Anterior cingulate cortex (tissue), 58 donors: Measurements from ENCODE around the gene ACSL4.
"Not testable (repeated sequence)": the region's sequence is repeated elsewhere in the genome, so short reads cannot be mapped to it uniquely, and the experiment has no call there.

Source experiments
- DNase-seq, 58 donors: peaks; one replicate each; lab custom pipeline; 2025; lab: John Stamatoyannopoulos, UW

The ACSL4 gene

DNA sequence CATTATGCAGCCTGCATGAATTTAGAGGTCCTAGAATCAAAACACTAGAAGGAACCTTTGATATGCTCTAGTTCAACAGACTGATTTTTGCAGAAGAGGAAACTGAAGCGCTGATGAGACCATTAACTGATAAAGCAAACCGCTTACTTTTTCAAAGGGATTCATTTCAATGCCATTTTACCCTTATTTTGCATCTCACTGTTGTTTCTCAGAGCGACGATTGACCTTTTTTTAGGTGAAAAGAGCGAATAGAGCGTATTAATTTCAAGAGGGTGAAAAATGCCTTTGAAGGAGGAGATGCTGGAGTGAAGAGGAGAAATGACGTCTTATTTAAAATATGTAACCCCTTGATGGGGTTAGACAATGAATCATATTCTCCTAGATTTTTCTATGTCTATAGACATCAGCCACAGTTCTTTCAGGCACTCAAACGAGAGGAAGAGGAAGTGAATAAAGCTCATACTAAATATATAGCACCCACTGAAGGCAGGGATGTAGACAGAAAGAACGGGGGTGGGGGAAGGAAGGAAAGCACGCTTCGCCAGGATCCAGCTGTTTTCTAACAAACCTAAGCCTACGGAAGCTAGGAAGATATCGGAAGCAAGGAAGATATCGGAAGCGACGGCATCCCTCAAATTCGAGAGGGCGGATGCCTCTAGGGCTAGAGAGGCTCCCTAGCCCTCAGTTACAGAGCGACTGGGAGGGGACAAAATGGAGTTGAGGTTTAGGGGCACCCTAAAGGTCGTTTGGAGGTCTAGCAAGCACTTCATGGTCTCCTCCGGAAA, 848 bp downstream of the ACSL4 start:
- DNase-seq: peak in 11 of 58 donors; percentile 1 to 41 (median 10)

DNA sequence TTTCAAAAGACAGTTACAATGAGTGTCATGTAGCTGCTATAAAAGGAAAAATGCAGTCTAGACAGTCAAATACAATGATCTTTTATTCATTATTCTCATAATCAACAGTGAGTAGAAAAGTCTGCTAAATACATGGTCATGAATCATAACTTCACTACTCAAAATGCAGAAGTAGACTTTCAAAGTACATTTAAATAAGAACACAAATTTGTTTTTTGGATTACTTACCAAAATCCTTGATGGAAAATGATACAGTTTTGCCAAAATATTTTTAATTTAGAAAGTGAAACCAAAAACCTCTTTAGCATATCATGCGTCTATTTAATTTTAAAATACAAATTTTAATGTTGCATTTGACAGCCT, 4.9 kb downstream of the ACSL4 start:
- no peak for DNase-seq

DNA sequence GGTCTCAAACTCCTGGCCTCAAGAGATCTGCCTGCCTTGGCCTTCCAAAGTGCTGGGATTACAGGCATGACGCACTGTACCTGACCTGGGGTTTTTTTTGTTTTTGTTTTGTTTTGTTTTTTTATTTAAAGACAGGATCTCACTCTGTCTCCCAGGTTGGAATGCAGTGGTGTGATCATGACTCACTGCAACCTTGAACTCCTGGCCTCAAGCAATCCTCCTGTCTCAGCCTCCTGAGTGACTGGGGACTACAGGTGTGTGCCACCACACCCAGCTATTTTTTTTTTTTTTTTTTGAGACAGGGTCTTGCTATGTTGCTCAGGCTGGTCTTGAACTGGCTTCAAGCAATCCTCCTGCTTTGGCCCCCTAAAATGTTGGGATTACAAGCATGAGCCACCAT, 8.1 kb downstream of the ACSL4 start:
- DNase-seq: not testable (repeated sequence)

DNA sequence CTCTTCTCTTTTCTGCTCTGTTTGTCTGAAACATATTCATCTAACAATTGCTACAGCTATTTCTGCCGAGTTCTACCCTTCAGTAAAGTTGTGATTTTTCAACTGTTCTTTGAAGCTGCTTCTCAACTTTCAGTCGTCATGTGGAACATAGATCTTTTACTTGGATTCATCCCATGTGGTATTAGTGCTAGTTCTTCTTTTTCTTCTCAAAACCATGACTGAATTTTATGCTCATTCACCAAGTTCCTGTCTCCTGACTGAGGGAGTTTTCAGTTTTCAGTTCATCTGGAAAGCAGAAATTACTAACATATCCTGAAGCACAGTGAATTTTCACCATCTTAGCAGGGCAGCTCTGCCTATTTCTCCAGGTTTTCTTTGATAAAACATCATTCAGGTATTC, 12.1 kb downstream of the ACSL4 start:
- no peak for DNase-seq

DNA sequence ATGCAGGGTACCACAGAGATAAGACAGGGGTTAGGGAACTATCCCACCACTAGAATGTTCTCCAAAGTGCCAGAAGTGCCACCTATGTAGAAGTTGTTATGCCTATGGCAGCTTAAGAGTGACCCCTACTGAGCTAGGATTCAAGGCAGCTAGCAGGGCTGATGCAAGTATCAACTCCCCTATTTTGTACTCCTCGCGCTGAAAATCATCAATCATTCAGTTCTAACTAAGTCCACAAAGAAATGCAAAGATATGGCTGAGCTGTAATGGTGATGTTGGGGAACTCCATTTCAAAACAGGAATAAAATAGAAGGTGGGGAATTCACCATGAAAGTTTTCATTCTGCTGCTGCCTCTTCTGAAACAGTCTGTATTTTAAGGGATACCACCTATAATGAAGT, 13.8 kb downstream of the ACSL4 start:
- DNase-seq: no peak

DNA sequence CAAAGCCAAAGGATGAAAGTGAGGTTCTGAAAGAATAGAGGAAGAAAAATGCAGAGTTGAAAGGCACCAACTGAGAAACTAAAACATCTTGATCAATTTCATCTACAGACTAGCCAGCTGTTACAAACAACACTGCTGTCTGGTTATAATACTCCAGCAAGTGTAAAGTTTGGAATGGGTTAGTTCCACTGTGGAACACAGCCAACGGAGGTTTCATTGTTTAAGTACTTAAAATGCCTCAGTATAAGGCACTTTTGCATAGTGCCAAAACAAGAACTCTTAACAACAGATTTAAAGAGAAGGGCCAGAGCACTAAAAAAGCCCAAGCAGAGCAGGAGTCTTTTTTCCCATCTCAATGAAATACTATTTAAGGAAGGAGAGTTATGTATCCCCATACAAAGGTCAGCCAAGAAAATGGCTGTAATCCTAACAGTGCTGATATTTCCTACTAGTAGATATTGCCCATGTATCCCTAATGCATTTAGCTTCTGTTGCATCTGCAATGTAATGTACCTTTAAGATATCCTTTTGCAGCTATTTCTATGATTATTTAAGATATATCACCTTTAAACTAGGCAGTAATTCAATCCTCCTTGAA, 16.5 kb downstream of the ACSL4 start:
- DNase-seq: no peak

DNA sequence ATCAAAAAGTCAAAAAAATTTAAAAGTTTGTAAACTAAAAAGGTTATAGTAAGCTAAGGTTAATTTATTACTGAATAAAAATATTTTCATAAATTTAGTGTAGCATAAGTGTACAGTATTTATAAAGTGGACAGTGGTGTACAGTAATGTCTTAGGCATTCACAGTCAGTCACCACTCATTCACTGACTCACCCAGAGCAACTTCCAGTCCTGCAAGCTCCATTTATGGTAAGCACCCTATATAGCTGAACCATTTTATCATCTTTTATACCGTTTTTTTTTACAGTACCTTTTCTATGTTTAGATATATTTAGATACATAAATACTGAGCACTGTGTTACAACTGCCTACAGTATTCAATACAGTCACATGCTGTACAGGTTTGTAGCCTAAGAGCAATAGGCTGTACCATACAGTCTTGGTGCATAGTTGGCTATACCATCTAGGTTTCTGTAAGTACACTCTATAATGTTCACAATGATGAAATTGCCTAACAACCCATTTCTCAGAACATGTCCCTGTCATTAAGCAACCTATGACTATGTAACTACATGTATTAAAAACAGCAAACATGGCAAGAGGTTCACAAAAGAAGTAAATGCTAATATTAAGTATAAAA, 18.6 kb downstream of the ACSL4 start:
- DNase-seq: no peak

DNA sequence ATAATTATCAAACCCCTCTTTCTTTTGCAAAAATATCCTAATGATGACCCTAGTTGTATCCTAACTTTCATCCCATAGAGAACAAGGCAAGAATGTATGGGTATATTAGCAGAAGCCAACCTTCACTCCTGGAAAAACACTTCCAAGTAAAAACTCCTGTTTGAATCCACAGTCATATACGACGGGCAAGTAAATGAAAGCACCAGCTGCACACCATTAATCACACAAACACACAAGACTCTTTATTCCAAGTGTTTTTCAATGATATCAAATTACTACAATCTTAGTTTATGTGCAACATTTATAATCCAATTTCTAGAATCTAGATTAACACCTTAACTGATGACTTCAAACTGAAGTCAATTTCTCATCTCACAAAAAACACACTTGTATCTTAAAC, 22.9 kb downstream of the ACSL4 start:
- no peak for DNase-seq

DNA sequence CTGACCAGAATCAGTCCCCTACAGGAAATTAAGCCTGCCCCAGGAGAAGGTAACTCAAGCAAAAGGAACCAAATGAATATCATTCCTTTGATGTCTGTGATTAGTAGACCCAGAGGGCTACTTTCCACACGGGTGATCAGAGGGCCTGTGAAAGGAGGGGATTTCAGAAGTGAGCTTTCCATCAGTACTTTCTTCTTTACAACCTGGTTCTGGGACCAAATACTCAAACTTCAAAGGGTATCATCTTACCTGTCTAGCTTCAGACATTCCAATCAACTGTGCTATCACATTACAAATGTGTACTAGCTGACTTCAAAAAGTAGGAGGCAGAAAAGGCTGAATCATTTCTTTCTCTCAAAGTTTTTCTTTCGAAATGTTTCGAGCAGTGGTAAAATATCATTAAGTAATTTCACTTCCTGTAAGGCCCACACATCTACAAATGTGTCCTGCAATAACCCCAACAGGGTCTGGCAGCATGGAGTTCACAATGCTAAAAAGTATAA, 23.9 kb downstream of the ACSL4 start:
- DNase-seq: no peak

DNA sequence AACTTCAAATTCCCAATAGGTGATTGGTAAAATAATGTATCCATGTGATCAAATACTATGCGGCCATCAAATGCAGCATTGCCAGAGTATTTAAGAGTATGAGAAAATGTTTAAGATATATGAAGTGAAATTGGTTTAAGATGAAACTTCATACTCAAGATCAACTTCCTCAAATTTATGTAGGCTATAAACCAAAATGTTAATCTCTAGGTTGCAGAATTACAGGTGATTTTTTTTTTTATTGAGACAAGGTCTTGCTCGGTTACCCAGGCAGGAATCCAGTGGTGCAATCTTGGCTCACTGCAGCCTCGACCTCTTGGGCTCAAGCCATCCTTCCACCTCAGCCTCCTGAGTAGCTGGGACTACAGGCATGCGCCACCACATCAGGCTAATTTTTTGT, 25.3 kb downstream of the ACSL4 start:
- no peak for DNase-seq

DNA sequence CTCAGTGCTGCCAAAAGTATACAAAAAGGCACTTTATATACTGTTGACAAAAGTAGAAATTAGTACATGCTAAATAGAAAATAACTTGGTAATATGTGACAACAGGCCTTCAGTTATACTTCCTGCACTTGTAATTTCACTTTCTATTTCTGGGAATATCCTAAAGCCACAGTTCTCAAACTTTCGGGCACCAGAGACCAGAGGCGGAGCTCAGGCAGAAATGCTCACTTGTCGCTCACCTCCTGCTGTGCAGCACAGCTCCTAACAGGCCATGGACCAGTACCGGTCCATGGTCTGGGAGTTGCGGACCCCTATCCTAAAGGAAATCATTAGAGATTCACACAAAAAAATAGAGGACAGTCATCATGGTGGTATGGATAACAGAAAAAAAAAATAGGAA, 25.7 kb downstream of the ACSL4 start:
- no peak for DNase-seq

DNA sequence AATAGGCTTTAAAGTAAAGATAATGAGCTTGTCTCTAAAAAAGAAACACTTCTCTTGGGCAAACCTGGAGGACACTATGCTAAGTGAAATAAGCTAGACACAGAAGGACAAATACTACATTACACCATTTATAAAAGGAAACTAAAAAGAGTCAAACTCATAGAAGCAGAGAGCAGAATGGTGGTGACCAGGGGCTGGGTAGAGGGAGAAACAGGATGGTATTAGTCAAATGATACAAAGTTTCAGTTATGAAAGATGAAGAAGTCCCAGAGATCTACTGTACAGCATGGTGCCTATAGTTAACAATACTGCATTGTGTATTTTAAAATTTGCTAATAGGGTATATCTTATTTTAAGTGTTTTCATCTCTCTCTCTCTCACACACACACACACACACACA, 28.5 kb downstream of the ACSL4 start:
- DNase-seq: no peak

DNA sequence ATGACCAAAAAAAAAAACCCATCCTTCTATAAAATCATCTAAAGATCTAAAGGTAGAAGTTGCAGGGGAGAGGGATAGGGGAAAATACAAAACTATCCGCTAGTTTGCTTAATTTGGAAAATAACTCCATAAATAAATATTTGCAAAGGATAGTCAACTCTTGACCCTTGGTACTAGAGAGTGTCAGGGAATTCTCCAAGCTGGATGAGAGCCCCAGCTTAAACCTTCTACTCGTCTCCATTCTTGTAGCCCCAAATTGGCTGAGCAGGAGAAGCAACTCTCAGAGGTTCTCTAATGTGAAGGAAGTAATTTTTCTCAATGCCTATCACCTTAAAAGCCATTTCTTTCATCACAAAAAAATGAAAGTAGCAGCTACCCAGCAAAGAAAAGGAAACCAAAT, 35.2 kb downstream of the ACSL4 start:
- no peak for DNase-seq

DNA sequence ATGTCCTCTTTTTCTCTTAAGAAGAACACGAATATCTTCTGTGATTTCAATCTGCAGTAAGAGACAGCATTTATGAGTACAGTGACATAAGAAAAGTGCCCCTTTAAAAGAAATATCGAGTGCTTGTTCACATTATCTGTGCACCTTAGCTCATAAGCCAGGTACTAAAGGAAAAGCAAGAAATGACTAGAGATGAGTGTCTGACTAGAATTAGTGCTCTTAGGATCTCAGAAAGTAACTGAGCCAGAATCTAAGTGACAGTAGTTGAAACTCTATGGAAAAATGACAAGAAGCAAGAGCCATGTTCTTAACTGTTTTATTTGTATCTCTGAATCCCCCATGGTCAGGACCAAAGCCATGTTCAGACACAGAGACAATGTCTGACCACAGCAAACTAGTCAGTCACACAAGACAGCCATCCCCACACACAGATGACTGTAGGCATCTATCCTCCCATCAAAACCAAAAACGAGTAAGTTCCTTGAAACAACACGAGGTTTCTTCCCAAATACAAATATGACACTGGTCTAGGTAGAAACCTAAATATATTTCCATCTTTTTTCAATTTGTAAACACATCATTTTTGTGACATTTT, 36.8 kb downstream of the ACSL4 start:
- DNase-seq: no peak

DNA sequence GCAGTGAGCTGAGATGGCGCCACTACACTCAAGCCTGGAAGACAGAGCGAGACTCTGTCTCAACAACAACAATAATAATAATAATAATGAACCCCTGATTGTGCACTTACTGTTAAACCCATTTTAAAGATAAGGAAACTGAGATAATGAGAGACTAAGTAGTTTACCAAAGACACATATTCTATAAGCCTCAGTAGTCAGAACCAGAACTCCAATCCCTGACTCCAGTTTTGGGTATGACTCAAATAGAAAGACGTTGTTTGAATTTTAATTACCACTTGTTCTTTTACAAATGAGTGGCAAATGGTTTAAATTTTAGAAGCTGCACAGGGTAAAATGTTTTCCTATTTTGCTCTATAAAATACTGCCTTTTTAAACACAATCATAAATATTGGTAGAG, 37.4 kb downstream of the ACSL4 start:
- no peak for DNase-seq

DNA sequence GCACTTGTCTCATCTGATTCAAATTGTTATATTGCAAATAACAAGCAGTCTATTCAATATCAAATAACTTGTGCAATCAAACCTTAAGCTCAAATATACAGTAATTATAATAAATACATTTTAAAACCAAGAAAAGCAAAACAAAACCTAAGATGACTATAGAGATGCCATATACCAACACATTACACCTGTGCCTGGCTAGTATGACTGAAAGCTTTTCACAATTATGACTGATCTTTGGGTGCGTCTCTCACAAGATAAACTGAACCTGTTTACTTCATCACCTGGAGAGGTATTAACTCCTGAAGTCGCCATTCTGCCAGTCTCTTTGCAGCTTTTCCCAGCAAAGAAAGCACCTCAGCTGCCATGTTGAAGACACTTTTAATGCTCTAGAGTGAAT, 41.3 kb downstream of the ACSL4 start:
- DNase-seq: no peak

DNA sequence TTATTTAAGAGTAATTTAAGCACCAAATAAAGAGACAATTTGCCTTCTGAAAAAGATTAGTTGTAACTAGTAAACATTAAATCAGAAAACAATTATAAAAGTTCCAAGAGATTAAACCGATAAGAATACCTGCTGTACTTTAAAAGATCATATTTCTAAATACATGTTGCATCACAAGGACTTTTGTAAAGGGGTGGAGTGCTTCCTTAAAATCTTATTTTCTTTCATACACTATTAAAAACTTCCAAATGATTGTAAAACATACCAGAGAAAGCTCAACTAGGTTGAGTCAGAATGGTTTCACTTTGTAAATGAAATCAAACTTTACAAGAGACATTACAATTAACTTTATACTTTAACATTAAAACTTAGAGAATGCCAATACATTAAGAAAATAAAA, 41.8 kb downstream of the ACSL4 start:
- no peak for DNase-seq

DNA sequence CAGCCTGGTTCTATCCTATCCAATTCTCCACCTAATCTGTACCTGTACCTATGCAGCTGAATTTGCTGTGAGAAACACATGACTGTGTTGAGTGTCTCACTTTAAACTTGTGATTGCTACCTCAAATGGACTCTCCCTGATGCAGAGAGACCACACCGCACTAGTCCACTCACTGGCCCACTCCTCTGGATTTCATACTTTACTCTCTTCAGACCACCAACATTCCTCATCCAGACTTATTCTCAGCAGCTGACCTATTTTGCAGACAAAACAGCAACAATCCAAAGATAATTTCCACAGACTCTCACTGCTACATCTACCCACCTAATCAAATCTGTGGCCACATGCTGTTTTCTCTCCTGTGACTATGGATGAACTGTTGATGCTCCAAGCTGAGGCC, 45.2 kb downstream of the ACSL4 start:
- DNase-seq: no peak

DNA sequence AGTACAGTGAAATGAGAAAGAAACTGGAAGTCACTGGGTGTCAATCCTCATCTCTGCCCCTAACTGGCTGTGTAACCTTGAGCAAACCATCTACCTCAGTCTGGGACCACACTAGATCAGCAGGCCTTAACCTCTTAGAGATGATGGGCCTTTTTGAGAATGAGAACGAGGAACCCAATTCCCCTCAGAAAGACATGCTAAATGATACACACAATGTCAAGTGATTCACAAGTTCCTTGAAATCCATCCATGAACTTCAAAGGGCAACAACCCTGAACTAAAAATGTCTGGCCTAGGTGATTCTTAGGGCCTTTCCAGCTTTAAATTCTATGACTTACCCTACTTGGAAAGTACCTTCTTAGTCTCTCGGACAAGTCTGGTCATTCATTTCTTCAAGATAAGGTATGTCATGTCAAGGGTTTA, 47.4 kb downstream of the ACSL4 start:
- no peak for DNase-seq

DNA sequence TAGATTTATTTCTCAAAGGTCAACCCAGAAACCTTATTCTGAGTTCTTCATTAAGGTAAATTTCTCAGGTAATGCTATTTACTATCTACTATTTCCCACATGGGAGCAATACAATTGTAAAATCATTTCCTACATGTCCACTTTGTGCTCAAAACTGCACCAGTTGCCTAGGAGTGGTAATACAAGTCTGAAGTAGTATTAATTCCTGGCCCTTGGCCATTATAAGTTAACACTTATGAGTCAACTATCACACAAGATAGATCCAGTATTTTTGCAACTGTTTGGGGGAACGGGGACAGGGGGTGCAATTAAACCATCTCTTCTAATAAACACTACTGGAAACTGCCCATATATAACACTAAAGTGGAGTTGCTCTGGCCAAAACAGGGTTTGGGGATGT, 48.9 kb downstream of the ACSL4 start:
- no peak for DNase-seq

DNA sequence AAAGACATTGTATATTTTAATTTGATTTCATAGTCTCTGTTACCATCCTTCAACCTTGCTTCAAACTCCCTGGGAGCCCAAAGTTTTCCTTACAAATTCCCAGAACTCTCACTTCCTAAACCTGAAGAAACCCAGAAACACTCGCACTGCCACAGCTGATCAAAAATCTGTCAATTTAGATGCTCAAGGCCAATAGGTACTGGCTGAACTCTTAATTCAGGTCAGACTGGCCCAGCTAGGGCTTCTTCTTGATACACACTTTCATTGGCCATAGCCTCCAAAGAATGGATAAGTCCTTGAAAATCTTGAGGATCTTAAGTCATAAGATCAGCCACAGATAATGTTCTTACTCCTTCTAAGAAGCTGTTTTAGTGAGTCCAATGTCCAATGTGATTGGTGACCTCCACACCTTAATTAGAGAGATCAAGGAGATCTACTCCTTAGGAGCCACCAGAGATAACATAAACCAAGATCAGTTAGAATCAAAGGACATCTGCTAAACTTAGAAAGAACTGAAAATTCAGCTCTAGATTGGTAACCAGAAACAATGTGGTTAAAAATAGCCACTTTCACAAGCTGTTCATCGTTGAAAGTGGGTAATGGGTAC, 51.5 kb downstream of the ACSL4 start:
- DNase-seq: no peak
